Chondrocyte (in vitro differentiated cells): ENCODE data around the gene SLC7A10. TPM values are rescaled to one million over a fixed set of nuclear protein-coding genes. Genes with fewer than 3 reads are reported as not detected.

Experiments
- DNase-seq: peaks from one replicate; pipeline ENCODE4 v3.0.0; 2021; ENCODE audit warnings: mixed read lengths, low spot score
- H3K27ac Mint-ChIP-seq: one replicate; pipeline ENCODE4 v1.8.0; 2021; ENCODE audit warnings: mild to moderate bottlenecking, moderate library complexity, mixed read lengths; ENCODE audit not compliant: unreplicated experiment
- H3K27me3 Mint-ChIP-seq: 2 replicates; pipeline ENCODE4 v1.8.0; 2021; ENCODE audit warnings: low read depth, mixed read lengths
- H3K36me3 Mint-ChIP-seq: 2 replicates; pipeline ENCODE4 v1.8.0; 2021; ENCODE audit warnings: low read depth, mixed read lengths
- H3K4me1 Mint-ChIP-seq: 2 replicates; pipeline ENCODE4 v1.8.0; 2021; ENCODE audit warnings: low read depth, mild to moderate bottlenecking, mixed read lengths
- H3K4me3 Mint-ChIP-seq: one replicate; pipeline ENCODE4 v1.8.0; 2021; ENCODE audit warnings: mild to moderate bottlenecking, moderate library complexity, mixed read lengths; ENCODE audit not compliant: unreplicated experiment
- H3K9me3 Mint-ChIP-seq: 2 replicates; pipeline ENCODE4 v1.8.0; 2021; ENCODE audit warnings: low read depth, mixed read lengths
- total RNA-seq: library from RNA; stranded (reverse); gene quantifications from 3 replicates; pipeline ENCODE4 v1.2.1, GENCODE V29; 2021
- TF ChIP-seq, protein P1 (sequence below): fragments of 200-600 bp; sonication (generic); IDR thresholded peaks from 2 replicates; pipeline ENCODE4 v1.5.0; 2021; ENCODE audit warnings: antibody characterized with exemption, mild to moderate bottlenecking, moderate library complexity

The SLC7A10 gene
- total RNA-seq, 1 donor from 2014 or later: not detected

DNA sequence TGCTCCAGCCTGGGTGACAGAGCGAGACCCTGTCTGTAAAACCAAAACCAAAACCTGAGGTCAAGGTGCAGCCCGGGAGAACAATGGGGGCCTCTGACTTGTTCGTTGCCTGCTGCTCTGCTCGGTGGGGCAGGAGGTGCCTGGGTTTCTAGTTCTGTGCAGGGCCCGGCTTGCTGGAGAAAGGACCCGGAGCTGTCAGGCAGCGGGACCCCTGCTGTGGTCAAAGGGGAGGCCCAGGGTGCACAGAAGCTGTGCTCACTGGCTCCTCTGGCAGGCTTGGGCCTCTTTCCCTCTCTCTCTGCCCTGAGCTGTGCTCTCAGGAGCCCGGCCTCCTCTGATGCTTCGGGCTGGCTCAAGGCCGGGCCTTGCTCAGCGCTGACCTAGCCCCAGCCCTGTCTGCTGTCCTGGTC is 28.1 kb downstream of the SLC7A10 start:
- H3K4me3 Mint-ChIP-seq: no peak overlapping the region
- H3K9me3 Mint-ChIP-seq: no peaks in the 10 kb centered on the region
- H3K27ac Mint-ChIP-seq: no peak overlapping the region
- peaks cover 2% of the 10 kb centered on the region for H3K36me3 Mint-ChIP-seq
- H3K4me1 Mint-ChIP-seq: peaks cover 8% of the 10 kb centered on the region
- H3K27me3 Mint-ChIP-seq: no peaks in the 10 kb centered on the region
- peak; percentile 90 for DNase-seq
- TF ChIP-seq, protein P1, sequence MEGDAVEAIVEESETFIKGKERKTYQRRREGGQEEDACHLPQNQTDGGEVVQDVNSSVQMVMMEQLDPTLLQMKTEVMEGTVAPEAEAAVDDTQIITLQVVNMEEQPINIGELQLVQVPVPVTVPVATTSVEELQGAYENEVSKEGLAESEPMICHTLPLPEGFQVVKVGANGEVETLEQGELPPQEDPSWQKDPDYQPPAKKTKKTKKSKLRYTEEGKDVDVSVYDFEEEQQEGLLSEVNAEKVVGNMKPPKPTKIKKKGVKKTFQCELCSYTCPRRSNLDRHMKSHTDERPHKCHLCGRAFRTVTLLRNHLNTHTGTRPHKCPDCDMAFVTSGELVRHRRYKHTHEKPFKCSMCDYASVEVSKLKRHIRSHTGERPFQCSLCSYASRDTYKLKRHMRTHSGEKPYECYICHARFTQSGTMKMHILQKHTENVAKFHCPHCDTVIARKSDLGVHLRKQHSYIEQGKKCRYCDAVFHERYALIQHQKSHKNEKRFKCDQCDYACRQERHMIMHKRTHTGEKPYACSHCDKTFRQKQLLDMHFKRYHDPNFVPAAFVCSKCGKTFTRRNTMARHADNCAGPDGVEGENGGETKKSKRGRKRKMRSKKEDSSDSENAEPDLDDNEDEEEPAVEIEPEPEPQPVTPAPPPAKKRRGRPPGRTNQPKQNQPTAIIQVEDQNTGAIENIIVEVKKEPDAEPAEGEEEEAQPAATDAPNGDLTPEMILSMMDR: no peak

DNA sequence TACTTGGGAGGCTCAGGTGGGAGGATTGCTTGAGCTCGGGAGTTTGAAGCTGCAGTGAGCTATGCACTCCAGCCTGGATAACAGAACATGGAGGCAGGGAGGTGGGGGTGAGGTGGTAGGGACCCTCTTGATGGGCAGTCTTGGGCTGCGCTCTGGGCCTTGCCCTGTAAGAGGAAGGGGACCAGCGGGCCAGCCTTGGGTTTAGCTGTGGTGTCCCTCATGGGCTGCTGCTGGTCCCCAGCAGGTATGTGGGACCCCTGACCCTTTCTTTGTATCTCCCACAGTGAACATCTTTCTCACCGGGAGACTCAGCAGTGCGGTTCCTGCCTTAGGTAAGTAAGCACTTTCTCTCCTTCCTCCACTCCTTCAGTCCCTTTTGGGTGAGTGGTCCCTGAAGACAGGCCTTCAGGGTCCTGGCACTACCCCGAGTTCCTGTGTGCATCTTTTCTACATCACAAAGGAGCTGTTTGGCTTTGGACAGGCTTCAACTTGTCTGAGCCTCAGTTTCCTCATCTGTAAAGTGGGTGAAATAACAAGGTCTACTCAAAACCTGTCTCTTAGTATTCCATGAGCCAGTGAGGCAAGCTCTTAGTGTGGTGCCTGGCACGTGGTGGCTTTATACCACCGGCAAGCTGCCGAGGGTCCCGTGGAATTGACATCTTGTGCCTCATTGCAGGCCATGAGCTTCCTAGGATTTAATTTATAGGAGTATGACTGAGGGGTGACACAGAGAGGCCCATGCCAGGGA is 29.0 kb downstream of the SLC7A10 start:
- no peaks in the 10 kb centered on the region for H3K9me3 Mint-ChIP-seq
- H3K36me3 Mint-ChIP-seq: peaks cover 2% of the 10 kb centered on the region
- no peak overlapping the region for H3K4me3 Mint-ChIP-seq
- peaks cover under 1% of the 10 kb centered on the region for H3K27me3 Mint-ChIP-seq
- TF ChIP-seq, protein P1: no peak
- H3K4me1 Mint-ChIP-seq: peaks cover 8% of the 10 kb centered on the region
- DNase-seq: no peak
- no peak overlapping the region for H3K27ac Mint-ChIP-seq

DNA sequence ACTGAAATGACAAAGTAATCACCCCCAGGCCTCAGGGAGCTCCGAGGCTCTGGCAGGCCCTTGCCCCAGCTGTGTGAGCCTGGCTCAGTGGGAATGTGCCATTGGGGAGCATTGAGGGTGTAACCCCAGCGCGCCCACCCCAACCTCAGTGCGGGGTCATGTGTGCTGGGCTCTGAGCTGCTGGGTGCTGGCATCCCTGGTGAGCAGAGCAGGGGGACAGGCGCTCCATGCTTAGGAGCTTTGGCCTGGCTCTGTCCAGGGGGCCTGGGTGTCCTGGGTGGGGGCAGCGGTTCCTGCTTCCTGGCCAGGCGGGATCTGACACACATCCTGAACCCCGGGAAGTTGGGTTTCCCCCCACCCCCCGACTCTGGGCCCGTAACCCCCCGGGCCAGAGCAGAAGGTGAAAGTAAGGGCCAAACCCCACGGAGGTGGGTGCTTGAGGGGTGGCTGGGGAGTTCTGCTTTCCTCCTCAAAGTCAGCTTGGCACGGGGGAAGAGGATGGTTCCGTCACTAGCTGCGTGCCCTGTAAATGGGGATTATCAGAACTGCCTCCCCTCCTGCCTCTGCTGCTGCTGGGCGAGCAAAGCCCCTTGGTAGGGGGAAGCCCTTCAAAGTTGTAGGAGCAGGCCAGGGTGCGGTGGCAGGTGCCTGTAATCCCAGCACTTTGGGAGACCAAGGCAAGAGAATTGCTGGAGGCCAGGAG is 29.9 kb downstream of the SLC7A10 start:
- Mint-ChIP-seq H3K9me3 (no peaks in the 10 kb centered on the region), H3K4me3 (peak overlapping the region; percentile 80)
- TF ChIP-seq, protein P1: no peak

DNA sequence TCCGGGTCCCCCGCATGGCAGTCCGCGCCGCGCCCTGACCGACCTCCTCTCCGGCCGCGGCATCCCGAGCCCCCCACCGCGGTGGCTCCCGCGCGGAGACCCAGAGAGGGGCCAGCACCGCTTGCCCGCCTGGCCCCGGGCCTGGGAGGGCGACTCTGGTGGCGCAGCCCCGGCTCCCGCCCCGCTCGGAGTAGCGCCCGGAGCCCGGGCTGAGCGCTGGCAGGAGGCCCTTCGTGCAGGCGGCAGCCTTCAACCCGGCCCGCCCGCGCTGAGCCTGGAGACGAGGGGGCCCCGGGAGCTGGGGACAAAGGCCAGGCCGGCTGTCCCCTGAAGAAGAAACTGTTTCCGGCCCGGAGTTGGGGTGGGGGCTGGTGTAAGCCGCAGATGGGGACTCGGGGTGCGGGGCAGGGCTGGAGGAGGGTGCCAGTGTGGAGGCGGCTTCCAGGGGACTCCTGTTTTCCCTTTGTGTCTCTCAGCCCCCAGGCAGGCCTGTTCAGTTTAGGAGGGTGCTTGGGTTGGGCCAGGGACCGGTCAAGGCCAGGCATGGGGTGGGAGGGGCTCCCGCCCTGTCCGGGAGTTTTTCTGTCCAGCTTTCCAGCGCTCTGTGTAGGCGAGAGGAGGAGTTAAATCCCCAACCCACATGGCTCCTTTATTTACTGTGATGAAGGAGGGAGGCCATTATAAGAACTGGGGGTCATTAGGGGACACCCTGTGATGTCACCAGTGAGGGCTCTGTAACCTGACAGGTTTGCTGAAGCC is 30.6 kb downstream of the SLC7A10 start:
- H3K9me3 Mint-ChIP-seq: no peaks in the 10 kb centered on the region
- peaks cover 8% of the 10 kb centered on the region for H3K4me1 Mint-ChIP-seq
- no peak for DNase-seq
- H3K4me3 Mint-ChIP-seq: peak overlapping the region; percentile 80
- H3K27me3 Mint-ChIP-seq: peaks cover 9% of the 10 kb centered on the region
- TF ChIP-seq, protein P1: no peak
- H3K36me3 Mint-ChIP-seq: peaks cover 2% of the 10 kb centered on the region
- H3K27ac Mint-ChIP-seq: peak overlapping the region; percentile 41

More for the DNA sequence above, 29.9 kb downstream of the SLC7A10 start:
- peaks cover 2% of the 10 kb centered on the region for H3K36me3 Mint-ChIP-seq
- peaks cover 3% of the 10 kb centered on the region for H3K27me3 Mint-ChIP-seq
- no peak for DNase-seq
- H3K27ac Mint-ChIP-seq: no peak overlapping the region
- peaks cover 8% of the 10 kb centered on the region for H3K4me1 Mint-ChIP-seq

DNA sequence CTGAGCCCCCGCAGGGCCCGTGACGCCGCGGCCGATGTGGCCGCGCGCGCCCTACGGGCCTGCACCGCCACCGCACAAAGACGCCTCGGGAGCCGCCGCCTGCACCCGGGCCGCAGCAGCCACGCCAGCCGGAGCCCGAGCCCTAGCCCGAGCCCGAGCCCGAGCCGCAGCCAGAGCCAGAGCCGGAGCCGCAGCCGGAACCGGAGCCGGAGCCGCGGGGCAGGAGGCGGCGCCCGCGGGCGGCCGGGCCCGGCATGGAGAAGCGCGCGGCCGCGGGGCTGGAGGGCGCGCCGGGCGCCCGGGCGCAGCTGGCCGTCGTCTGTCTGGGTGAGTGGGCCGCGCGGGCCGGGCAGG is 31.1 kb downstream of the SLC7A10 start:
- no peak for DNase-seq
- no peaks in the 10 kb centered on the region for H3K9me3 Mint-ChIP-seq
- peaks cover 8% of the 10 kb centered on the region for H3K4me1 Mint-ChIP-seq
- H3K27me3 Mint-ChIP-seq: peaks cover 9% of the 10 kb centered on the region
- H3K36me3 Mint-ChIP-seq: peaks cover 2% of the 10 kb centered on the region
- TF ChIP-seq, protein P1: no peak
- no peak overlapping the region for H3K27ac Mint-ChIP-seq
- no peak overlapping the region for H3K4me3 Mint-ChIP-seq
